GM12878 (cell line): ENCODE measurements around the gene PPM1J. TPM values are rescaled to one million over a fixed set of nuclear protein-coding genes. Genes with fewer than 3 reads are reported as not detected.

Experiments
- IKZF1 ChIP-seq: fragments of 450-650 bp; conservative IDR thresholded peaks from 2 replicates; pipeline ENCODE4 v1.6.1; 2017; ENCODE audit warnings: antibody characterized with exemption, mild to moderate bottlenecking
- RELB ChIP-seq: fragments of 450-650 bp; IDR thresholded peaks from 2 replicates; pipeline ENCODE4 v1.6.1; 2017; ENCODE audit warnings: low read depth, mild to moderate bottlenecking, moderate library complexity
- TCF7 ChIP-seq: IDR thresholded peaks from 2 replicates; pipeline ENCODE4 v1.6.1; 2014; ENCODE audit warnings: antibody characterized with exemption, borderline replicate concordance
- ZNF687 ChIP-seq: fragments of 450-650 bp; IDR thresholded peaks from 2 replicates; pipeline ENCODE4 v1.6.1; 2017; ENCODE audit warnings: mild to moderate bottlenecking, moderate library complexity
- polyA plus RNA-seq, 11 experiments: library from polyadenylated mRNA; depleted of rRNA in 4 of 11; unstranded in 6 of 11; stranded (reverse) in 5 of 11; fragments of >200 nt; fragmentation: Nextera tagmentation in 4 of 11; fragmentation: Illumina TruSeq in 1 of 11; extraction: Ambion mirVana in 4 of 11; extraction: Trizol in 1 of 11; gene quantifications; 1 replicate in 1 of 11; 2 replicates in 10 of 11; pipeline versions ENCODE4 v1.2.1 to v1.2.3, GENCODE V29; 2011 to 2016; ENCODE audit warnings: inconsistent platforms in 2 of 11, missing spikeins in 2 of 11, low read depth in 1 of 11
- total RNA-seq, 4 experiments: library from RNA; depleted of rRNA in 3 of 4; stranded (reverse); fragments of >200 nt in 3 of 4; fragmentation: Illumina TruSeq in 1 of 4; extraction: Trizol in 1 of 4; gene quantifications; 2 replicates each; pipeline versions ENCODE4 v1.2.1 to v1.2.3, GENCODE V29; 2013 to 2021
- TF ChIP-seq, protein P1 (sequence below): fragments of 450-650 bp; formaldehyde crosslinking; IDR thresholded peaks from 2 replicates; pipeline ENCODE4 v1.5.0; 2022; ENCODE audit warnings: mild to moderate bottlenecking, missing genetic modification characterization
- TF ChIP-seq, protein P2 (sequence below): fragments of 450-650 bp; conservative IDR thresholded peaks from 2 replicates; pipeline ENCODE4 v1.6.1; 2017; ENCODE audit warnings: mild to moderate bottlenecking, moderate library complexity
- TF ChIP-seq, protein P3 (sequence below): fragments of 450-650 bp; IDR thresholded peaks from 2 replicates; pipeline ENCODE4 v1.6.1; 2014; ENCODE audit warnings: mild to moderate bottlenecking
- TF ChIP-seq, protein P4 (sequence below), 3 experiments: IDR thresholded peaks in 2 of 3; conservative IDR thresholded peaks in 1 of 3; 2 replicates each; pipeline ENCODE4 v1.5.1; 2011; ENCODE audit warnings: low read depth in 3 of 3, low read length in 3 of 3, mild to moderate bottlenecking in 3 of 3, control low read depth in 2 of 3, moderate library complexity in 2 of 3, inconsistent platforms in 1 of 3, mixed read lengths in 1 of 3; ENCODE audit not compliant: control insufficient read depth in 2 of 3, insufficient read depth in 1 of 3; ENCODE audit errors: extremely low read depth in 1 of 3

PPM1J gene
- total and polyA plus RNA-seq, 10 of the 15 experiments (the other 5 are each of a cell fraction or from before 2014, with no cell fraction given) = 0.07 to 1.8 (median 0.59) TPM; not detected in 1

DNA sequence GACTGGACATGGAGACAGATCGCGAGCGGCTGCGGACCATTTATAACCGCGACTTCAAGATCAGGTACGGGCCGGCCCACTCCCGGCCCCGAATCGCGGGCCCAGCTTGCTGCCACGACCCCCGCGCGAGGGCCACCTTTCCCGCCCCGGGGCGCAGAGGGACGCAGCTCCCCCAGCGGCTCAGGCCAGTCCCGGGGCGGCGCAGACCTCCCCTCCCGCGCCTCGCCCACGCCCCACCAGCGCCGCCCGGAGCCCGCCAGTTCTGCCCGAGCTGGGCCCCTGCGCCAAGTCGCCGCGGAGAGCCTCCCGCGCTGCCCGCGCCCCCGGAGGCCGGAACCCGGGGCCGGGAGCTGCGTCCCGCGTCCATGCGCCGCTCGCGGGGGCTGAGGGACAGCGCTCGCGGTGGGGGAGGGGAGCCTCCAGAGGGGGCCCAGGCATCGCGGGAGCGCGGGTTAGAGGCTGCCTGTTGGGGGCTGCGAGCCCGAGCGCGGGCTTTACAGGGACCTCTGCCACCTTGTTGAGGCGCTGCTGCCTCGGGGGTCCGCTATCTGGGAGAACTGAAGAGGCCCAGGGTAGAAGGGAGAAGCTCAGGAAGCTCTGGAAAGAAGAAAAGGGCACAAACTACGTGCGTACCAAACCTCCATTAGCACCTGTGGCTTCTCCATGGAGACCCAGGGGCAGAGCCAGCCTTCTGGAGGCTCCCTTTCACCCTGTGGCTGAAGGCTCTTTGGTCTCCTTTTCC lies 40.0 kb downstream of the PPM1J start (continued):
- TF ChIP-seq, protein P1, sequence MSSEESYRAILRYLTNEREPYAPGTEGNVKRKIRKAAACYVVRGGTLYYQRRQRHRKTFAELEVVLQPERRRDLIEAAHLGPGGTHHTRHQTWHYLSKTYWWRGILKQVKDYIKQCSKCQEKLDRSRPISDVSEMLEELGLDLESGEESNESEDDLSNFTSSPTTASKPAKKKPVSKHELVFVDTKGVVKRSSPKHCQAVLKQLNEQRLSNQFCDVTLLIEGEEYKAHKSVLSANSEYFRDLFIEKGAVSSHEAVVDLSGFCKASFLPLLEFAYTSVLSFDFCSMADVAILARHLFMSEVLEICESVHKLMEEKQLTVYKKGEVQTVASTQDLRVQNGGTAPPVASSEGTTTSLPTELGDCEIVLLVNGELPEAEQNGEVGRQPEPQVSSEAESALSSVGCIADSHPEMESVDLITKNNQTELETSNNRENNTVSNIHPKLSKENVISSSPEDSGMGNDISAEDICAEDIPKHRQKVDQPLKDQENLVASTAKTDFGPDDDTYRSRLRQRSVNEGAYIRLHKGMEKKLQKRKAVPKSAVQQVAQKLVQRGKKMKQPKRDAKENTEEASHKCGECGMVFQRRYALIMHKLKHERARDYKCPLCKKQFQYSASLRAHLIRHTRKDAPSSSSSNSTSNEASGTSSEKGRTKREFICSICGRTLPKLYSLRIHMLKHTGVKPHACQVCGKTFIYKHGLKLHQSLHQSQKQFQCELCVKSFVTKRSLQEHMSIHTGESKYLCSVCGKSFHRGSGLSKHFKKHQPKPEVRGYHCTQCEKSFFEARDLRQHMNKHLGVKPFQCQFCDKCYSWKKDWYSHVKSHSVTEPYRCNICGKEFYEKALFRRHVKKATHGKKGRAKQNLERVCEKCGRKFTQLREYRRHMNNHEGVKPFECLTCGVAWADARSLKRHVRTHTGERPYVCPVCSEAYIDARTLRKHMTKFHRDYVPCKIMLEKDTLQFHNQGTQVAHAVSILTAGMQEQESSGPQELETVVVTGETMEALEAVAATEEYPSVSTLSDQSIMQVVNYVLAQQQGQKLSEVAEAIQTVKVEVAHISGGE (CRISPR knock-in tag) = no peak
- TF ChIP-seq TCF7 (no peak), ZNF687 (0 out of 2 replicates have a peak, but pooled peaks have one; percentile 42), IKZF1 (peak; percentile 60), RELB (no peak)
- TF ChIP-seq, protein P2, sequence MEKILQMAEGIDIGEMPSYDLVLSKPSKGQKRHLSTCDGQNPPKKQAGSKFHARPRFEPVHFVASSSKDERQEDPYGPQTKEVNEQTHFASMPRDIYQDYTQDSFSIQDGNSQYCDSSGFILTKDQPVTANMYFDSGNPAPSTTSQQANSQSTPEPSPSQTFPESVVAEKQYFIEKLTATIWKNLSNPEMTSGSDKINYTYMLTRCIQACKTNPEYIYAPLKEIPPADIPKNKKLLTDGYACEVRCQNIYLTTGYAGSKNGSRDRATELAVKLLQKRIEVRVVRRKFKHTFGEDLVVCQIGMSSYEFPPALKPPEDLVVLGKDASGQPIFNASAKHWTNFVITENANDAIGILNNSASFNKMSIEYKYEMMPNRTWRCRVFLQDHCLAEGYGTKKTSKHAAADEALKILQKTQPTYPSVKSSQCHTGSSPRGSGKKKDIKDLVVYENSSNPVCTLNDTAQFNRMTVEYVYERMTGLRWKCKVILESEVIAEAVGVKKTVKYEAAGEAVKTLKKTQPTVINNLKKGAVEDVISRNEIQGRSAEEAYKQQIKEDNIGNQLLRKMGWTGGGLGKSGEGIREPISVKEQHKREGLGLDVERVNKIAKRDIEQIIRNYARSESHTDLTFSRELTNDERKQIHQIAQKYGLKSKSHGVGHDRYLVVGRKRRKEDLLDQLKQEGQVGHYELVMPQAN = peak; percentile 63
- TF ChIP-seq, protein P3, sequence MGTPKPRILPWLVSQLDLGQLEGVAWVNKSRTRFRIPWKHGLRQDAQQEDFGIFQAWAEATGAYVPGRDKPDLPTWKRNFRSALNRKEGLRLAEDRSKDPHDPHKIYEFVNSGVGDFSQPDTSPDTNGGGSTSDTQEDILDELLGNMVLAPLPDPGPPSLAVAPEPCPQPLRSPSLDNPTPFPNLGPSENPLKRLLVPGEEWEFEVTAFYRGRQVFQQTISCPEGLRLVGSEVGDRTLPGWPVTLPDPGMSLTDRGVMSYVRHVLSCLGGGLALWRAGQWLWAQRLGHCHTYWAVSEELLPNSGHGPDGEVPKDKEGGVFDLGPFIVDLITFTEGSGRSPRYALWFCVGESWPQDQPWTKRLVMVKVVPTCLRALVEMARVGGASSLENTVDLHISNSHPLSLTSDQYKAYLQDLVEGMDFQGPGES = peak; percentile 29
- TF ChIP-seq, protein P4, sequence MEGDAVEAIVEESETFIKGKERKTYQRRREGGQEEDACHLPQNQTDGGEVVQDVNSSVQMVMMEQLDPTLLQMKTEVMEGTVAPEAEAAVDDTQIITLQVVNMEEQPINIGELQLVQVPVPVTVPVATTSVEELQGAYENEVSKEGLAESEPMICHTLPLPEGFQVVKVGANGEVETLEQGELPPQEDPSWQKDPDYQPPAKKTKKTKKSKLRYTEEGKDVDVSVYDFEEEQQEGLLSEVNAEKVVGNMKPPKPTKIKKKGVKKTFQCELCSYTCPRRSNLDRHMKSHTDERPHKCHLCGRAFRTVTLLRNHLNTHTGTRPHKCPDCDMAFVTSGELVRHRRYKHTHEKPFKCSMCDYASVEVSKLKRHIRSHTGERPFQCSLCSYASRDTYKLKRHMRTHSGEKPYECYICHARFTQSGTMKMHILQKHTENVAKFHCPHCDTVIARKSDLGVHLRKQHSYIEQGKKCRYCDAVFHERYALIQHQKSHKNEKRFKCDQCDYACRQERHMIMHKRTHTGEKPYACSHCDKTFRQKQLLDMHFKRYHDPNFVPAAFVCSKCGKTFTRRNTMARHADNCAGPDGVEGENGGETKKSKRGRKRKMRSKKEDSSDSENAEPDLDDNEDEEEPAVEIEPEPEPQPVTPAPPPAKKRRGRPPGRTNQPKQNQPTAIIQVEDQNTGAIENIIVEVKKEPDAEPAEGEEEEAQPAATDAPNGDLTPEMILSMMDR (IDR thresholded peaks at IDR 0.05 in 2 of 3, conservative IDR thresholded peaks at IDR 0.05 in 1 of 3; ENCODE audit: control insufficient read depth in 2 of 3, extremely low read depth in 1 of 3, insufficient read depth in 1 of 3, low read depth in 3 of 3, low read length in 3 of 3) = peak in 2 of 3 experiments; percentile 1 to 17; a peak in 1 of 6 replicates
